ENCODE data around the gene FAM241A. TPM values are rescaled to one million over a fixed set of nuclear protein-coding genes. Genes with fewer than 3 reads are reported as not detected.

FAM241A gene
- polyA plus RNA-seq, 3 donors = 1.8 to 5.5 (median 4.8) TPM

- Histone ChIP-seq H3K27ac (ENCODE audit: low read depth in 1 of 2, low read length in 2 of 2) (no peak overlapping the region), H3K79me2 (ENCODE audit: insufficient read depth, low read length) (peaks cover 62% of the 10 kb centered on the region), H3K36me3 (replicated peaks in 1 of 2; ENCODE audit: control insufficient read depth in 1 of 2, insufficient read depth in 2 of 2, low read length in 2 of 2) (no peaks in the 10 kb centered on the region), H3K9me3 (replicated peaks in 1 of 2; ENCODE audit: control insufficient read depth in 1 of 2, insufficient read depth in 1 of 2, low read length in 2 of 2) (no peaks in the 10 kb centered on the region), H3K4me3 (replicated peaks in 1 of 3; ENCODE audit: low read depth in 2 of 3, low read length in 3 of 3) (no peak overlapping the region), H2AFZ (ENCODE audit: insufficient read depth, low read depth, low read length, poor library complexity, severe bottlenecking) (no peak overlapping the region), H4K20me1 (ENCODE audit: insufficient read depth, low read length) (peaks cover 36% of the 10 kb centered on the region), H3K4me1 (ENCODE audit: control insufficient read depth in 1 of 2, insufficient read depth in 2 of 2, low read length in 2 of 2) (peaks cover 9 to 35% of the 10 kb centered on the region in 2 donors), H3K27me3 (ENCODE audit: control insufficient read depth in 2 of 2, insufficient read depth in 2 of 2, low read length in 2 of 2) (no peaks in the 10 kb centered on the region), H3K4me2 (replicated peaks; ENCODE audit: extremely low read depth, low read length, poor library complexity, severe bottlenecking) (no peak overlapping the region), H3K9ac (ENCODE audit: insufficient read depth, low read length, poor library complexity, severe bottlenecking) (no peak overlapping the region)
- Mint-ChIP-seq H3K27ac (peak overlapping the region in 4 of 7 donors; percentile 18 to 42 (median 20)), H3K4me3 (peak overlapping the region in 1 of 2 donors; percentile 68), H3K36me3 (peaks cover 2 to 6% of the 10 kb centered on the region in 2 donors), H3K4me1 (peaks cover 44% of the 10 kb centered on the region), H3K9me3 (no peaks in the 10 kb centered on the region), H3K27me3 (ENCODE audit: low read depth in 3 of 3) (no peaks in the 10 kb centered on the region)
- 20% methylated on average over 2 of the region's 6 CpGs for WGBS (ENCODE audit: insufficient coverage)
- peak; percentile 13 to 31 (median 14) for DNase-seq
- intact Hi-C loops (cut with micrococcal nuclease) = no loop called here
- TF ChIP-seq CTCF (IDR thresholded peaks at IDR 0.05) = no peak
Measured at GRCh38 chr4:112152521-112152920, 7.3 kb downstream of the FAM241A start.

GRCh38 chr4:112153211-112153791, 8.0 kb downstream of the FAM241A start:
- H3K4me3 Mint-ChIP-seq = peak overlapping the region in 1 of 2 donors; percentile 55
- peak in 1 of 3 donors; percentile 8 for DNase-seq
- peaks cover 38% of the 10 kb centered on the region for H3K4me1 Mint-ChIP-seq
- TF ChIP-seq CTCF (IDR thresholded peaks at IDR 0.05) = no peak
- no CpG with 5 or more reads among the region's 4 CpGs for WGBS (ENCODE audit: insufficient coverage)
- Histone ChIP-seq H3K27me3 (ENCODE audit: control insufficient read depth in 2 of 2, insufficient read depth in 2 of 2, low read length in 2 of 2) (no peaks in the 10 kb centered on the region), H3K4me3 (replicated peaks in 1 of 3; ENCODE audit: low read depth in 2 of 3, low read length in 3 of 3) (no peak overlapping the region), H2AFZ (ENCODE audit: insufficient read depth, low read depth, low read length, poor library complexity, severe bottlenecking) (no peak overlapping the region), H3K79me2 (ENCODE audit: insufficient read depth, low read length) (peaks cover 54% of the 10 kb centered on the region), H3K36me3 (replicated peaks in 1 of 2; ENCODE audit: control insufficient read depth in 1 of 2, insufficient read depth in 2 of 2, low read length in 2 of 2) (no peaks in the 10 kb centered on the region), H3K27ac (ENCODE audit: low read depth in 1 of 2, low read length in 2 of 2) (peak overlapping the region in 1 of 2 donors; percentile 47), H4K20me1 (ENCODE audit: insufficient read depth, low read length) (peaks cover 31% of the 10 kb centered on the region), H3K9me3 (replicated peaks in 1 of 2; ENCODE audit: control insufficient read depth in 1 of 2, insufficient read depth in 1 of 2, low read length in 2 of 2) (no peaks in the 10 kb centered on the region), H3K4me2 (replicated peaks; ENCODE audit: extremely low read depth, low read length, poor library complexity, severe bottlenecking) (peak overlapping the region; percentile 27), H3K9ac (ENCODE audit: insufficient read depth, low read length, poor library complexity, severe bottlenecking) (no peak overlapping the region), H3K4me1 (ENCODE audit: control insufficient read depth in 1 of 2, insufficient read depth in 2 of 2, low read length in 2 of 2) (peaks cover 6 to 32% of the 10 kb centered on the region in 2 donors)
- H3K27me3 Mint-ChIP-seq (ENCODE audit: low read depth in 3 of 3) = no peaks in the 10 kb centered on the region
- no peaks in the 10 kb centered on the region for H3K9me3 Mint-ChIP-seq
- peaks cover 2 to 8% of the 10 kb centered on the region in 2 donors for H3K36me3 Mint-ChIP-seq
- H3K27ac Mint-ChIP-seq = peak overlapping the region in 3 of 7 donors; percentile 19 to 78 (median 43)
- intact Hi-C loops (cut with micrococcal nuclease) = no loop called here

Measured in CD14-positive monocyte (primary cell).